GM10847 (cell line): ENCODE data around the gene MCF2.

Source experiments
- POLR2A ChIP-seq: IDR thresholded peaks from 2 replicates; pipeline ENCODE4 v1.6.1; 2011; ENCODE audit not compliant: insufficient read length; ENCODE audit errors: extremely low read depth

Gene MCF2

DNA sequence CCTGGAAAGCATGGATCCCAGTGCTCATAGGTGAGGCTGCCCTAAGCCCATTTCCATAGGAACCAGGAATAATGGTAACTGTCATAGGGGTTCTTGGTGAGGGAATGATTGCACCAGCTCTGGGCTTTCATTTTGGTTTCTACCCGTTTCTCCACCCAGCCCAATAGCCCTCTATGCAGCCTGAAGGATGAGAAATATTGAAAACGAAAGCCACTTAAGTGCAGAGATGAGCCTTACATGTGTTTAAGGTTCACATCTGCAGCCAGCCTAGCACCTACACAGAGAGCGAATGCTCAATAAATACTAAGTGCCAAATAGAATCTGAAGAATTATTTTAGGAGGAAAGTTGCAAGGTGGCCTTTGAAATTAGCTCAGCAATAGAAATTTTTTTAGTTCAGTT is 60.4 kb downstream of the MCF2 start:
- no peak for TF ChIP-seq POLR2A

GRCh38 chrX:139642241-139642927 is 65.6 kb downstream of the MCF2 start:
- TF ChIP-seq POLR2A: no peak

GRCh38 chrX:139640259-139640658 is 67.7 kb downstream of the MCF2 start:
- no peak for TF ChIP-seq POLR2A

GRCh38 chrX:139639253-139639652 is 68.7 kb downstream of the MCF2 start:
- no peak for TF ChIP-seq POLR2A

DNA sequence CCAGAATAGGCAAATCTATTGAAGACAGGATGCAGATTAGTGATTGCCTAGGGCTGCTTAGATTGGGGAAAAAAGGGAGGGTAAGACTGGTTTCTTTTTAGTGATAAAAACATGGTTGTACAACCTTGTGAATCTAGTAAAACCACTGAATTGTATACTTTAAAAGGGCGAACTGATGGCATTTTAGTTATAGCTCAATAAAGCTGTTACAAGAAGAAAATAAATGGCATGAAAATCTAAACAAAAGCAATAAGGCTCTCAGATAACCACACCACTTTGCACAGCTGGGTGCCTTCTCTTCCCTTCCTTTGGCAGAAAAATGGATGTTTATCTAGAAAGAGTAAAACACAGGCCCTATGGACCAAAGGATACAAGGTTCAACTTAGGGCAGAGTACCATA is 107.9 kb downstream of the MCF2 start:
- TF ChIP-seq POLR2A: no peak

- TF ChIP-seq POLR2A: no peak
Observed at GRCh38 chrX:139596068-139596467, 111.9 kb downstream of the MCF2 start.

DNA sequence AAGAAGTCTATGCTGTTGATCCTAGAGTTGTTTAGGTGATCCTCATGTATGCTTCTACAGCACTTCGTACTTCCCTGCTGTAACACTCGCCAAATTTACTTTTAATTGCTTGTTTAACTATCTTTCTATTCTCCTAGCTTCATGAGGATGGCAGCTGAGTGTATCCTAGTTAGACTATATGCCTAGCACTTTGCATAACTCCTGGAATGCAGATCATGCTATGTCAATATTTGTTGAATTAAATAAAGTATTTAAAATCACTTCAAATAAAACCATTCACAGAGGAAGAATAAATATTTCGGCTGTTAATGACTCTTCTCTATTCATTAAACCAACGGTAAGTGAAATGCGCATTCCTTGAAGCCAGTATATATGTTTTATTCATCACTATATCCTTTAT is 122.4 kb downstream of the MCF2 start:
- no peak for TF ChIP-seq POLR2A

GRCh38 chrX:139581068-139581467 is 126.9 kb downstream of the MCF2 start:
- TF ChIP-seq POLR2A: no peak

DNA sequence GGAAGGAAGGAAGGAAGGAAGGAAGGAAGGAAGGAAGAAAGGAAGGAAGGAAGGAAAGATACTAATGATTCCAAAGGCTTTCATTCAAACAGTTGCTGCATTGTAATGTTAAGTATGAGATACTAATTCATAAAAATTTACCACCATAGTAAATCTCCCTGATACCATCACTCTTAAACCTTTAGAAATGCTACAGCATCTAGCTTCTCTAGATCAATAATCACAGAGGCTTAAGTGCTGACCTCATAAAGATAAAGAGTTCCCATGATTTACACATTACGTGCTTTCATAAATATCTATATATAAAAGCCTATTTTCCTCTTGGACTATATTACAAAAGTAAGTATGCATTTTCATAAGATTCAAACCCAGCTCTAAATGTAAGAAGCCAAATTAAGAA is 141.0 kb downstream of the MCF2 start:
- no peak for TF ChIP-seq POLR2A

- TF ChIP-seq POLR2A: no peak
Observed at GRCh38 chrX:139563251-139563650, 144.7 kb downstream of the MCF2 start.

DNA sequence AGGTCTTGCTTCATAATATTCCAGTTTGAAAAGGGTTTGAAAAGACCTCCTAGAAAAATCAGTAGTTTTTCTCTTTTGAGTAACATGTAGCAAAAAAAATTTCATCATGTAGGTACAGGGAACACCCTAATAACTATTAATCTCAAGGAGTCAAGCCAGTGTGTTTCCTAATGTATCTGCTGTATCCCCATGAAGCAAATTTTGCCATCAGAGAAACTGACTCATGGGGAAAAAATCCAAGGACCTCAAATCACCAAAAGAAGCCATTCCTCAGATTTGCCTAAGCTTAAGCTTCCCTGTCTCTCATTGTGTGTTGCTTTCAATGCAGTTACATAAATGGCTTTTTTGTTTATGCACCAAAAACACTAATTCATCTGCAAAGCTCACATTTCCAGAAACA is 147.7 kb downstream of the MCF2 start:
- TF ChIP-seq POLR2A: no peak

DNA sequence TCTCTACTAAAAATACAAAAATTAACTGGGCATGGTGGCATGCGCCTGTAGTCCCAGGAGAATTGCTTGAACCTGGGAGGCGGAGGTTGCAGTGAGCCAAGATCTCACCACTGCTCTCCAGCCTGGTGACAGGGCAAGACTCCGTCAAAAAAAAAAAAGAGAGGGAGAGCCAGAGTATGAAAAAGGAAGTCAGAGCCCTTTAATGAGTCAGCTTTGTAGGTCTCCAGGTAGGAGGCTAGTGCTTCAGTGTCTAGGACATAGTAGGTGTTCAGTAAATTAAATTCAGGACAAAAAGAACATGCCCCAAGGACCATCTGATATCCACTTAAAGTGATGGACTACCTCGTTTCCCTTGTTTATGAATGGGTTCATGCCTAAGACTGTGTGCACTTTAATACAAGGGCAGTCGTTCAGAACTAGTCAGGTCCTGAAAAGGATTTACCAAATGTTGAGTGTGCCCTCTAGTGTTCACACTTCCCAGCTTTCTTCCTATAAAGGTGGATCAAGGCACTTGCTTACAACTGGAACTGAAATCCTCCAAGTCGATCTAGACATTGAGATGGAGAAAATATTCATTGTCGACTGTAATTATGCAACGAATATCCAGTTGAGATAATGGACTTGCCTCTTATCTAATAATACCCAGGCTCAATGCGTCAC is 148.5 kb downstream of the MCF2 start:
- no peak for TF ChIP-seq POLR2A

GRCh38 chrX:139554991-139555675 is 152.8 kb downstream of the MCF2 start:
- TF ChIP-seq POLR2A: no peak

GRCh38 chrX:139554376-139554775 is 153.6 kb downstream of the MCF2 start:
- TF ChIP-seq POLR2A: no peak

DNA sequence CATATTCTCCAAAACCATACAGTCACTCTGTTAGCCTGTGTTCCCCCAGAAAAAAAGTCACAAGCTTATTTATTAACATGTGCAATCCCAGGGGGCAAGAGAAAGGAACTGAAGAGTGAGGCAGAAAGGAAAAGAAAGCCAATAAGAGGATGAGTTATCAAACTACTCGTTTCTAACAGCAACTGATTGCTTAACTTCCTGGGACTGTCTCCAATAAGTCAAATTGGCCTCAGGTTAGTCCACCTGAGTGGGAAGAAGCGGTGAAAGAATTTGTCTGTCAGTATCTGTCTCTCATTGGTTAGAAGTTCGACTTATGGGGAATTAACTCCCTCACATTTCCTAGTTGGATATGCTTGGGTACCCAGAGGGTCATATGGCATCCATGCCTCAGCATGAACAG is 163.4 kb downstream of the MCF2 start:
- no peak for TF ChIP-seq POLR2A

DNA sequence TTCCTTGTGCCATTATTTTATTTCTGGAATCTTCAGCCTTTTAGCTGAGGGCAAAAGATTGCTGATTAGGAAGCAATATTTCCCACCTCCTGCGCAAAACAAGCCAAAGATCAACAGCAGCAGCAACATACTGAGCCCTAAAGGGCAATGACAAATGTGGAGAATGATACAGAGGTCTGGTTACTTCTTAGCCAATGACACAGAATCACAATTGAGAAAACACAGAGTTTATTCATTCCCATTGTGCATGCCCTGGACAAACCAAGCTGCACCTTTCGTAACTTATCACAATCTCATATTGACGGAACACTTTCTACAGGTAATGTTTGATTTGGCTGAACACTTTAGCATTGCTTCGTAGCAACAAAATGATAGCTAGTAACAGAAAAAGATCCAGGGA is 164.0 kb downstream of the MCF2 start:
- TF ChIP-seq POLR2A: no peak
